Measurements from ENCODE around the gene CCNQ. TPM values are rescaled to one million over a fixed set of nuclear protein-coding genes. Genes with fewer than 3 reads are reported as not detected.

CCNQ gene
- total and polyA plus RNA-seq, 2 donors (not counting 3 experiments of a cell fraction or from before 2014, with no cell fraction given) = 21.3 to 37.0 TPM

GRCh38 chrX:153557618-153558355 lies 41.2 kb downstream of the CCNQ start:
- Histone ChIP-seq H3K4me1 (ENCODE audit: control insufficient read depth, extremely low read depth, insufficient read depth, low read length) (no peaks in the 10 kb centered on the region), H3K4me3 (replicated peaks in 1 of 3; ENCODE audit: insufficient read depth in 1 of 3, low read depth in 1 of 3, low read length in 3 of 3) (no peak overlapping the region), H3K27me3 (ENCODE audit: control insufficient read depth in 2 of 2, insufficient read depth in 2 of 2, low read length in 2 of 2) (no peaks in the 10 kb centered on the region), H3K4me2 (ENCODE audit: insufficient read depth, low read length) (no peak overlapping the region), H4K20me1 (replicated peaks; ENCODE audit: control insufficient read depth, extremely low read depth, insufficient read depth, low read length) (no peaks in the 10 kb centered on the region), H3K9me1 (replicated peaks; ENCODE audit: control insufficient read depth, extremely low read depth, insufficient read depth, low read length) (no peaks in the 10 kb centered on the region), H3K9me3 (replicated peaks; ENCODE audit: control insufficient read depth, insufficient read depth, low read length) (no peaks in the 10 kb centered on the region), H3K79me2 (ENCODE audit: control insufficient read depth, insufficient read depth, low read length) (no peaks in the 10 kb centered on the region), H3K27ac (ENCODE audit: insufficient read depth, low read depth, low read length) (no peak overlapping the region), H3K36me3 (ENCODE audit: control insufficient read depth in 2 of 2, extremely low read depth in 1 of 2, insufficient read depth in 2 of 2, low read length in 2 of 2) (no peaks in the 10 kb centered on the region), H3K9ac (replicated peaks; ENCODE audit: extremely low read depth, insufficient read depth, low read length) (no peak overlapping the region), H2AFZ (ENCODE audit: low read depth, low read length) (no peak overlapping the region)
- POLR2A ChIA-PET = no interaction called here
- no TSS peak for BruUV-seq (replicated peaks)
- intact Hi-C loops (cut with micrococcal nuclease) = no loop called here
- no peak for TF ChIP-seq GATA2 (IDR thresholded peaks at IDR 0.05; ENCODE audit: insufficient read depth, insufficient read length, low read depth, low read length)
- FAIRE-seq (no peak), DNase-seq (ENCODE audit: low read depth, low spot score) (no peak)
- dilution Hi-C loops (cut with MboI; ENCODE audit: extremely low pct_ligation_motif_present, low sequenced_read_pairs) = no loop called here
- CTCF ChIA-PET = interaction anchor here (2.0 to 9.1 kb wide), 2 partner anchors 18 to 110 kb away, joined by 7 to 89 read pairs; no protein-coding TSS in a partner anchor

GRCh38 chrX:153556767-153557166 lies 42.2 kb downstream of the CCNQ start:
- BruUV-seq (replicated peaks) = no TSS peak
- no peaks in the 10 kb centered on the region for H3K79me2 ChIP-seq (ENCODE audit: control insufficient read depth, insufficient read depth, low read length)
- ChIA-PET POLR2A (no interaction called here), CTCF (interaction anchor here (2.0 to 9.1 kb wide), 2 partner anchors 17 to 111 kb away, joined by 7 to 89 read pairs; no protein-coding TSS in a partner anchor)
- dilution Hi-C loops (cut with MboI; ENCODE audit: extremely low pct_ligation_motif_present, low sequenced_read_pairs) = no loop called here
- no peaks in the 10 kb centered on the region for H3K4me1 ChIP-seq (ENCODE audit: control insufficient read depth, extremely low read depth, insufficient read depth, low read length)
- no peaks in the 10 kb centered on the region for H3K9me3 ChIP-seq (replicated peaks; ENCODE audit: control insufficient read depth, insufficient read depth, low read length)
- H3K9me1 ChIP-seq (replicated peaks; ENCODE audit: control insufficient read depth, extremely low read depth, insufficient read depth, low read length) = no peaks in the 10 kb centered on the region
- no peak overlapping the region for H3K4me3 ChIP-seq (replicated peaks in 1 of 3; ENCODE audit: insufficient read depth in 1 of 3, low read depth in 1 of 3, low read length in 3 of 3)
- DNase-seq (ENCODE audit: low read depth, low spot score) = no peak
- no peak overlapping the region for H3K9ac ChIP-seq (replicated peaks; ENCODE audit: extremely low read depth, insufficient read depth, low read length)
- no peaks in the 10 kb centered on the region for H4K20me1 ChIP-seq (replicated peaks; ENCODE audit: control insufficient read depth, extremely low read depth, insufficient read depth, low read length)
- no peak overlapping the region for H3K4me2 ChIP-seq (ENCODE audit: insufficient read depth, low read length)
- no peak for TF ChIP-seq POLR2A (IDR thresholded peaks at IDR 0.05; ENCODE audit: low read depth, low read length)
- no peak for TF ChIP-seq EZH2 (IDR thresholded peaks at IDR 0.05; ENCODE audit: borderline replicate concordance, low read depth, low read length, severe bottlenecking)
- no peak for TF ChIP-seq JUN (IDR thresholded peaks at IDR 0.05; ENCODE audit: borderline replicate concordance, insufficient read depth, insufficient read length, low read depth)
- TF ChIP-seq GATA2 (IDR thresholded peaks at IDR 0.05; ENCODE audit: insufficient read depth, insufficient read length, low read depth, low read length) = no peak
- H3K27ac ChIP-seq (ENCODE audit: insufficient read depth, low read depth, low read length) = no peak overlapping the region
- intact Hi-C loops (cut with micrococcal nuclease) = no loop called here
- no peaks in the 10 kb centered on the region for H3K36me3 ChIP-seq (ENCODE audit: control insufficient read depth in 2 of 2, extremely low read depth in 1 of 2, insufficient read depth in 2 of 2, low read length in 2 of 2)
- H3K27me3 ChIP-seq (ENCODE audit: control insufficient read depth in 2 of 2, insufficient read depth in 2 of 2, low read length in 2 of 2) = no peaks in the 10 kb centered on the region
- no peak overlapping the region for H2AFZ ChIP-seq (ENCODE audit: low read depth, low read length)
- FAIRE-seq = no peak
